ELR (cell line): ENCODE data around the gene INPP4A.
"Not testable (repeated sequence)": the region's sequence is repeated elsewhere in the genome, so short reads cannot be mapped to it uniquely, and the experiment has no call there.

ENCODE experiments used
- DNase-seq: peaks from one replicate; pipeline ENCODE4 v3.0.0-alpha.2; 2015; ENCODE audit warnings: low read depth

INPP4A gene

DNA sequence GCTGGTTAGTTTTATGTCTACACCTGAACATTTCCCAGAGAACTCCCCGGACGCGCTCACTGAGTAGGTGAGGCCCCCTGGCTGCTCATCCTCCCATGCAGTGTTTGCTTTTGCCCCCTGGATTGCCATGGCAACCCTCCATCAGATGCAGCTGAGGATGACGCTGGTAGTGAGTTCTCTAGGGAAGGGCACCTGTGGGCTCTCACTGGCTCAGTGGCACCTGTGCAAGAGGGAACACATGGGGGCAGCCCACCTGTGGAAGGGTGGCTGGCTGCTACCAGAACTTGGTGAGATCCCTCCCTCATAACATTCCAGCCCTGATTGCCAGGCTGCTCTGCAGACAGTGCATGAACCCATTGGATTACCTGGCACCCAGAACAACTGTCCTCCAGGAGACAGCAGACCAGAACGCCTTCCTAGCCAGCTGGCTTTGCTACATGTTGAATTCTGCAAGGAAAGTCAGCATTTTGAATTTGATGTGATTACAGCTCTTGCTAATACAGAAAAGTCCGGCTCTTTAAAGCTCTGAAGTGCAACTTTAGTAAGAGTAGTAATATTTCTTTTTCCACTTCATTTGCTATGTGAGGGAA lies 142.0 kb downstream of the INPP4A start:
- no peak for DNase-seq

DNA sequence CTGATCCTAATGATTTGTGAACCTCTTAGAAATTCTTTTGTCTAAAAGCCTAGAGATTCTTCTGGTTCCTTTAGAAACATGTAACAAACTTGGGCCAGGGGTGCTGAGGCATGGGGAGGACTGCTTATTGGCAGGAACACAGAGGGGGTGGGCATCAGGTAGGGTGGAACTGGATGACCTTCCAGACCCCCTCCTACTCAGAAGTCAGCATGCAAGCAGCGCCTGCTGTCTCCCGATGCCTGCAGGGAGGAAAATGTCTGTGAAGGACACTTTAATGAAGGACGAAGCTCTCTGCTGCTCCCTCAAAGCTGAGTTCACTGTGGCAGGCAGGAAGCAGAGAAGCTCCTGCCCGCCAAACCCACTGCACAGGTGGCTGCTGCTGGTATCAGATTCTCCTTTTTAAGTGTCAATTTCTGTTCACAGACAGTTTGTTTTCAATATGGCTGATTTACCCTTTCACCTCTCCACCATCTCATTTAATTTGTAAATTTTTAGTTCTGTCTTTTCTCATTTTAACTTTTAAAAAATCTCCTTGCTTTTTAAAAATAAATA lies 144.3 kb downstream of the INPP4A start:
- DNase-seq = no peak

DNA sequence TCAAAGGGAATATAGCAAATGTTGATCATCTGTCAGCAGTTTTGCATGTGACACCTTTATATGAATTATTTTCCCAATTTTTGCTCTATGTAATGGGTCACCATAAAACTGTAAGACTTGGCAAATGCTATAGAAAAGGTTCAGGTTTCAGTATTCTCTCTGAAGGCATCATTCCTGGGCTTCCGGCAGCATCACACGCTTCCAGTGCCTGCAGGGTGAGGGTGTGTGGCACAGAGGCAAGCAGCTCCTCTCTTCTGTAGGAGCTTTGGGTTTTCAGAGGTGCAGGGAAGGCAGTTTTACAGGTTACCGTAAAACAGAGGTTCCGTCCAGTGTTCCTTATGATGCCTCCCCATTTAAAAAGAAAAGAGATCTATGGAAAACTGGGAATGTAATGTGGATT lies 144.8 kb downstream of the INPP4A start:
- no peak for DNase-seq

DNA sequence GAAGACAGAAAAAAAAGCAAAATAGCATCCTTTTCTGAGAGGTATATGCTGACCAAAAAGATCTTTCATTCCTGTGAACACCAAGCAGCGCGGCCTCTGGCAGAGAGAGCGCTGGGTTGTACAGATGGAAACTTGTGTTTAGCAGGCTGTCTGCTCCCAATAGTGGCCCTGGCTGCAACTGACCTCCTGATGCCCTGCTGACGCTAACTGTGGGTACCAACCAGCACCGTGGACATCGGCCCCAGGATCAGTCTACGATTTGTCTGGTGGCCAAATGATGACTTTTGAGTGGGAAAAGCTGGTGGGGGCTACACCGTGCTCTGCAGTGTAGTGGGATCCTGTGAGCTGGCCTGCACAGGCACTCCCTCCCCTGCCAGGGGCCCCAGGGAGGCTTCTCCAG lies 147.9 kb downstream of the INPP4A start:
- no peak for DNase-seq

- DNase-seq = not testable (repeated sequence)
Measured at GRCh38 chr2:98594665-98595064, 150.0 kb downstream of the INPP4A start.

- DNase-seq = peak; percentile 73
Measured at GRCh38 chr2:98598781-98599428, 154.2 kb downstream of the INPP4A start.

DNA sequence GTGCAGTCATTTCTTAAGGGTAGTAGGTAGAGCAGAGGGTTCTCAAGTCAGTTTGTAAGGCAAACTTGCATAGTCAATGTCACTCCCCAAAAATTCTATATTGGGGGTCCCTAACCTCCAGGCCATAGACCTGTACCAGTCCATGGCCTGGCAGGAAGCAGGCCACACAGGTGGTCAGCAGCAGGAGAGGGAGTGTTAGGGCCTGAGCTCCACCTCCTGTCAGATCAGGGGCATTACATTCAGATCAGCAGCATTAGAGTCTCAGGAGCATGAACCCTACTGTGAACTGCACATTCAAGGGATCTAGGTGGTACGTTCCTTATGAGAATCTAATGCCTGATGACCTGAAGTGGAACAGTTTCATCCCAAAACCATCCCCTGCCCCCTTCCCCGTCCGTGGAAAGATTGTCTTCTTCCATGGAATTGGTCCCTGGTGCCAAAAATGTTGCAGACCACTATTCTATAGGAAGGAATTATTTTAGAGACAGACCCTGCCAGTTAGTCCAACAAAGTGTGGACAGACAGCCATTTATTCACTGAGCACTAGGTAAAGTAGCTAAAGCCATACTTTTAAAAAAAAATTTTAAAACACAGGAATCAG lies 157.0 kb downstream of the INPP4A start:
- peak; percentile 64 for DNase-seq

DNA sequence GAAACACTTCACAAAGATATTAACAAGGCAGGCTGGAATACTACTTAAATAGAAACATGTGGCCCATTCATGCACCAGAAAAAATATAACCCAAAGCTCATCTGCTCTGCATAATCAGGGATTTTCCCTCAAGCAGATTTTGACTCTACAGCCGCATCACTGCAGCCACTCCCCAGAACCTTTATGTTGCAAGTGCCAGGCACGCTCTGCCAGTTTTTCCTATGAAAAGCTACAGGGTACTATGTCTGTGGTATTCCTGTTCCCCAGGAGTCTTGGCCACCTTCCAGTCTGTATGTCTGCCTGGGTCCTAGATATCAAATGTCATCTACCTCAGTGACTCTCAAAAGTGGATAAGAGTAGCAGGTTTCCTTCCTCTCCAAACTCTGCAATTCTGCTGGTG lies 159.9 kb downstream of the INPP4A start:
- no peak for DNase-seq

GRCh38 chr2:98605076-98605475 lies 160.4 kb downstream of the INPP4A start:
- DNase-seq = peak; percentile 2

- no peak for DNase-seq
Measured at GRCh38 chr2:98606431-98606830, 161.8 kb downstream of the INPP4A start.

DNA sequence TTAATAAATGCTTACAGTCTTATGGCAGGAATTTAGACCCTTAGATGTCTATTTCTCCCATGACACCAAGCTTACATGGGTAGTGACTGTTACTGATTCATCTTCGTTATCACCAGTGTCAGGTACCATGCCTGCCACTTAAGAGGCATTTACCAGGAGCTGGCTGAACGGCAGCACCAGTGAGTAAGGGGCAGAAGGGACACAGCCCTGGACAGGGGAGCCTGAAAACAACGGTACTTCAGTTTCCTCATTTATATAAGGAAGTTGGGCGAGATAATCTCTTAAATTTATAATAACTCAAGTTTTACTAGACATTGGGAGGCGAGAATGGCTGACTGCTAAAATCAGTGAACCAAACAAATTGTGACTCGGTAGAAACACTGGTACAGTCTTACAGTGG lies 162.4 kb downstream of the INPP4A start:
- no peak for DNase-seq

- peak; percentile 9 for DNase-seq
Measured at GRCh38 chr2:98607741-98608115, 163.1 kb downstream of the INPP4A start.

- DNase-seq = peak; percentile 93
Measured at GRCh38 chr2:98608116-98608961, 163.7 kb downstream of the INPP4A start, which contains the start of the genes COA5 and UNC50. TSS of gene COA5 (minus strand) at chr2:98608512. CDS start at chr2:98608405, 107 bp downstream. TSS of gene UNC50 (plus strand) at chr2:98608589. CDS start at chr2:98609760, 1,171 bp downstream.

DNA sequence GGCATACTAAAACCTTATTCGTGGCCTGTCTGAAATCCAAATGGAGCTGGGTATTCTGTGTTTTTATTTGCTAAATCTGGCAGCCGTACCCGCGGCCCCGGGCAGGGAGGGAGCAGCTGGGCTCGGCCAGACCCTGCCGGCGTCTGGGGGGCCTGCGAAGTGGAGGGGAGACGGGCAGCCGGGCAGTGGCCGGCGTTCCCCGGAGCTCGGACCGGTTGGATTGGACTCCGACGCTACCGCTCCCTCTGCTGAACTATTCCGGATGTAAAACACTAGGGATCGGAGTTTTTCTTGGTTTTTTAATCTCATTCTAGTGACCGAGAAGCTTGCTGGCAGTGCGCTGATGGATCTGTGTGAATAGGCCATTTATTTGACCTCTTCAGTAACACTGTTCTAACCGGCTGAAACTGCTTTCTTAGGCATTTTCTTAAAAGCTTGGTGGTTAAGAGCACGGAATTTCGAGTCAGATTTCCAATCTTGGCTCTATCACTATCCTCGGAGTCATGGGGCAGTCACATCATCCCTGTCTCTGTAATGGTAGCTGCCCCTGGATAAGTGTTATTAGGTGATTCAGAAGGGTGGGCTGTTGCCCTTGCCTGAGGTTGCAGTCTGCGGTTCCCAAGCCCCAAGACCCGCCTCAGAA lies 164.4 kb downstream of the INPP4A start:
- DNase-seq = peak; percentile 59

DNA sequence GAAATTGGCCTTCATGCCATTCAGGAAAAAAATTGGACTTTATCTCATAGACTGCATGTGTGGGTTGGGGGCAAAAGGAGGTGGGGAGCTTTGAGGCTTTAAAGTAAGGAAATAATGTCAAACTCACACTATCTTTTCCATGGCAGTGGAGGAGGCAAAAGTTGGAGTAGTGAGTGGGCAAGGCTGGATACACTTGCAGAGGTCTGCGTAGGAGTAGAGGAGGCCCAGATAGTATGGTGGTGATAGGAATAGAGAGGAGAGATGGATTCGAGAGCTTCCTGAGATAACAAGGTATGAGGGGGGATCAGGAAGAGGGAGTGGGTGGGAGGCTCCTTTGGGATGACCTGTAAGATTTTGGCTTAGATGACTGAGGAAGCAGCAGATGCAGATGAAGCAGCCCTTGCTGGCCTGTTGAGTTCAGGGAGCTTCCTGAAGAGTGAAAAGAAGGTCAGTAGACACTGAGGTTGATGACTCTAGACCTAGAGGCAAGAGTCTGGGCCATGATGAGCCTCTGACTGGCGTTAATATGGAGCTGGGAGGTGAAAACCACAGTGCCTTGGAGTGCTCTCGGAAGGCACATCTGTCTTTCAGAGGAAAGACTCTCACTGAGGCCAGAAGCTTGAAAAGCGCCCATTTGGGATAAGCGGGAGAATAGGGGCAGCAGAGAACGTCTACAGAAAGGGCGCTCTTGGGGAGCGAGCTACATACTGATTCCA lies 169.5 kb downstream of the INPP4A start:
- no peak for DNase-seq

GRCh38 chr2:98615481-98615880 lies 170.8 kb downstream of the INPP4A start:
- peak; percentile 17 for DNase-seq

DNA sequence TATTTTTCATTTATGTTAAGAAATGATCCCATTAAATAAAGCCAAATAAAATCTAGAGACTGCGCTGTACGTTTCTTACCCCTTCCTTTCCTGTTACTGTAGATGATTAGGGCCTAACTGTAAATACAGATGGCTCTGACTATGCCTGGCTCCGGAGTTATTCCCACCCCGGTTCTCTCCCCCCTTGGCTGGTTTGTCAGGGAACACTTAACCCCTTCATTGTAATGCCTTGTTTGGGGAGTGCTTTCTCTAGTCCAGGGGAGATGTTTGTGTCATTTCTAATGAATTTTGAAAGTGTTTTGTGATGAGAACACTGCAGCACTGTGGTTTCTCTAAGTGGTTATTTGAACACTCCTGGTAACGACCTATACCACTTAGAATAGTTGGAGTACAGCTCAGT lies 172.5 kb downstream of the INPP4A start:
- no peak for DNase-seq

- no peak for DNase-seq
Measured at GRCh38 chr2:98623657-98624056, 179.0 kb downstream of the INPP4A start.

DNA sequence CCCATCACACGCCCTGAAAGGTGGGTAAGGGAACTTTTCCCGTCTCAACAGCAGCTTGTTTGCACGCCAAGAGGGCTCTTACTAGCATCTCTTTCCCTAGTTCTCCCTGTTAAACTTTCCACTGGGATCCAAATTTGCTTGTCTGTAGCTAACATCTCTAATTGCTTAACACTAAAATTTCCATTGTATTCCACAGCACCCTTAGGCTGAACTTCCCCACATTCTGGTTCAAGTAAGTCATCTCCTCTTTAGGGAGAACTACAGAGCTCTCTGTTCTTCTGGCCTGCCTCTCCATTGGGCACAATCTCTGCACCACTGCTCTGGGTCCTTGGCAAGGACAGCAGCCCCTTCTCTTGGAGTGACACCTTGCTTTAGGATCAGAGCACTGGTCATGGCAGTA lies 187.7 kb downstream of the INPP4A start:
- DNase-seq = no peak

DNA sequence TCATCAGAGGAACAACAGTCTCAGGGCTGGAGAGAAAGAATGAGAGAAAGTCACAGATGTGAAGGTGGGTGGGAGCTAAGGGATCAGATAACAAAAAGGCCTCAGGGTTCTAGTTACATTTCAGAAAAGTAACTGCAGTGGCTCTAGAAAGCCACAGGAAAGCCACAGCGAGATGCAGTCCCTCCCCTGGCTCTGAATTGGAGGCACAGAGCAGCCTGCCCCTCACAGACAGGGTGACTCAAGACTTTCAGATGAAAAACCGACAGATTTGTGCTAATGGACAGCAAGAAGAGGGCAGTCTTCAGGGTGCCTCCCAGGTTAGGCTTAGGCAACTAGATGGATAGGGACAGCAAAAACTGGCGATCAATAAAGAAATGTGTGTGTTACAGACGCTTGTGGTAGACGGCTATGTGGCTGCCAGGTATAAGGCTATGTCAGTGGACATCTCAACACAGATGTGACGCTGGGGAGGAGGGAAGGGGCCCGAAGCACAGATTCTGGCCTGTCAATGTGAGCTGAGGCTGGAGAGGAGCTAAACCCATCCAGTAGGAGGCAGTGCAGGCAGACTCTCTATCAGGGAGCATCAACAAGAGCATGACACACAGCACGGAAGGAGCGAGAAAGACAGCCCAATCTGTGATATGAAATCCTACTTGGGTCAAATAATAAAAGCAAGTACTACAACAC lies 189.9 kb downstream of the INPP4A start:
- peak; percentile 24 for DNase-seq
